Brain microvascular endothelial cell (primary cell): ENCODE measurements around the gene ARF1.

ENCODE experiments used
- DNase-seq: peaks from one replicate; pipeline ENCODE4 v3.0.0-alpha.2; 2020
- H3K27ac ChIP-seq: fragments of 250-450 bp; sonication (Bioruptor Pico); 2 replicates; pipeline ENCODE4 v1.5.1; 2020; ENCODE audit warnings: mild to moderate bottlenecking, moderate library complexity
- H3K27me3 ChIP-seq: fragments of 250-450 bp; sonication (Bioruptor Pico); replicated peaks from 2 replicates; pipeline ENCODE4 v1.5.1; 2020; ENCODE audit warnings: mild to moderate bottlenecking
- H3K36me3 ChIP-seq: fragments of 250-450 bp; sonication (Bioruptor Pico); replicated peaks from 2 replicates; pipeline ENCODE4 v1.5.1; 2020; ENCODE audit warnings: mild to moderate bottlenecking
- H3K4me3 ChIP-seq: 2 replicates; pipeline ENCODE4 v1.5.1; 2011; ENCODE audit warnings: low read depth, mild to moderate bottlenecking, control low read depth, low read length, moderate library complexity
- in situ Hi-C: cut with HindIII; loops from 2 replicates; pipeline ENCODE4 v1.10.0; 2017; ENCODE audit warnings: low sequenced_read_pairs, low pct_ligation_motif_present
- TF ChIP-seq, protein P1 (sequence below): IDR thresholded peaks from 2 replicates; pipeline ENCODE4 v1.5.1; 2011; ENCODE audit warnings: low read depth, mild to moderate bottlenecking, moderate library complexity, low read length, control low read depth, inconsistent platforms; ENCODE audit errors: missing control alignments

Gene ARF1

DNA sequence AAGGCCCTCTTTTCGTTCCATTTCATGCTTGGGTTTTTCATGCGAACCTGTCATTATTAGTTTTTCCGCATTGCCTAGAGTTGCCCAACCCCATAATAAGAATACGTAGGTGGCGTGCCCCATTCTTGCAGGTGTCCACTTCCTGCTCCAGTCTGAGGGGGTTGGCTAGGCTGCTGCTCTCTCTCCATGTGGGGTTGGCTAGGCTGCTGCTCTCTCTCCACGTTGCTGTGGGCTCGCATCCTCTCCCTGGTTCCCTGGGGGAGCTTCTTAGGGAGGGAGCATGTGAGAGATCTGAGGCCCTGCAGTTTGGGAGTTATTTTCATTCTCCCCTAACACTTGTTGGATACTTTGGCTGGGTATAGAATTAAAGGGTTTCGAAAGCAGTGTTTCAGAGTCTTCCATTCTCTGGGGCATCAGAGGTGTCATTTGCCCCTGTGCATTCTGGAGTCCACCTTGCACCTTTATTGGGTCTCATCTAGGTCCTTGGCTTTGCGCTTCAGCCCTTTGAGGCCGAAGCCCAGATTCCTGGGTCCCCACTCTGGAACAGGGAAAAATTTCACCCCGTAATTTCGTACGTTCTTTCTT, 12.0 kb downstream of the ARF1 start:
- Histone ChIP-seq H3K4me3 (no peak overlapping the region), H3K36me3 (peaks cover 37% of the 10 kb centered on the region), H3K27ac (no peak overlapping the region), H3K27me3 (no peaks in the 10 kb centered on the region)
- TF ChIP-seq, protein P1, sequence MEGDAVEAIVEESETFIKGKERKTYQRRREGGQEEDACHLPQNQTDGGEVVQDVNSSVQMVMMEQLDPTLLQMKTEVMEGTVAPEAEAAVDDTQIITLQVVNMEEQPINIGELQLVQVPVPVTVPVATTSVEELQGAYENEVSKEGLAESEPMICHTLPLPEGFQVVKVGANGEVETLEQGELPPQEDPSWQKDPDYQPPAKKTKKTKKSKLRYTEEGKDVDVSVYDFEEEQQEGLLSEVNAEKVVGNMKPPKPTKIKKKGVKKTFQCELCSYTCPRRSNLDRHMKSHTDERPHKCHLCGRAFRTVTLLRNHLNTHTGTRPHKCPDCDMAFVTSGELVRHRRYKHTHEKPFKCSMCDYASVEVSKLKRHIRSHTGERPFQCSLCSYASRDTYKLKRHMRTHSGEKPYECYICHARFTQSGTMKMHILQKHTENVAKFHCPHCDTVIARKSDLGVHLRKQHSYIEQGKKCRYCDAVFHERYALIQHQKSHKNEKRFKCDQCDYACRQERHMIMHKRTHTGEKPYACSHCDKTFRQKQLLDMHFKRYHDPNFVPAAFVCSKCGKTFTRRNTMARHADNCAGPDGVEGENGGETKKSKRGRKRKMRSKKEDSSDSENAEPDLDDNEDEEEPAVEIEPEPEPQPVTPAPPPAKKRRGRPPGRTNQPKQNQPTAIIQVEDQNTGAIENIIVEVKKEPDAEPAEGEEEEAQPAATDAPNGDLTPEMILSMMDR, result no peak
- in situ Hi-C loops, result no loop called here
- DNase-seq, result no peak

DNA sequence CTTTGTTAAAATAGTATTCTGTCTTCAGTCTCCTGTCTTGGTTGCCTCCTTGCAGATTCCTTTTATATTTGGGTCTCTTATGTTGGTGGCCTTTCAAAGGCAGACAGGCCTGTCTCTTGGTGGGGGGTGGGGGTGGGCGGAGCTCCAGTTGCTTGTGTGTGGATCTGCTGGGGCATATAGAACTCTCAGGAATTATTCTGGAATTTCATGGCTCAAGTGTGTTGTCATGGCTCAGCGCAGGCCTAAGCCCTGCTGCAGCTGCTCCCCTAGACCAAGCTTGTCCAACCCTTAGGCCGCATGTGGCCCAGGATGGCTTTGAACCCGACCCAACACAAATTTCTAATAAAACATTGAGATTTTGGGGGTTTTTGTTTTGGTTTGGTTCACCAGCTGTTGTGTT, 12.7 kb downstream of the ARF1 start:
- DNase-seq, result no peak
- Histone ChIP-seq H3K36me3 (peaks cover 40% of the 10 kb centered on the region), H3K27ac (no peak overlapping the region), H3K4me3 (no peak overlapping the region), H3K27me3 (no peaks in the 10 kb centered on the region)
- in situ Hi-C loops, result no loop called here
- TF ChIP-seq, protein P1, result no peak

DNA sequence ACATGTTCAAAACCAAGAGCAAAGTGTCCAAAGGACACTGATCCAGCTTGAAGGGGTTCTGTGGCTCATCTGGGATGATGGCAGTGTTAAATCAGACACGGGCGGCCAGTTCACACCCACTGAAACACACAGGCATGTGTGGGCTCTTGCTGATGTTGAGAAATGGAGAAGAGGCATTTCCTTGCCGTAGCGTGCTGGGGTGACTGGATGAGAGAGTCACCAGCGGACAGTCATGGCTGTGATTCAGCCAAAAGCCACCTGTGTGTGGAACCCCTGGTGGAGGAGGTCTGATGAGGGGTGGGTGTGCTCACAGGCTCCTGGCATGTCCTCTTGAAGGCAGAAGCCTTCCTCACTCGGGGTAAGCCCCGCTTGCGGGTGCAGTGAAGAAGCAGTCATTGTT, 13.4 kb downstream of the ARF1 start:
- peaks cover 44% of the 10 kb centered on the region for H3K36me3 ChIP-seq
- H3K27ac ChIP-seq, result no peak overlapping the region
- no peak overlapping the region for H3K4me3 ChIP-seq
- in situ Hi-C loops, result no loop called here
- H3K27me3 ChIP-seq, result no peaks in the 10 kb centered on the region
- no peak for DNase-seq
- TF ChIP-seq, protein P1, result no peak

DNA sequence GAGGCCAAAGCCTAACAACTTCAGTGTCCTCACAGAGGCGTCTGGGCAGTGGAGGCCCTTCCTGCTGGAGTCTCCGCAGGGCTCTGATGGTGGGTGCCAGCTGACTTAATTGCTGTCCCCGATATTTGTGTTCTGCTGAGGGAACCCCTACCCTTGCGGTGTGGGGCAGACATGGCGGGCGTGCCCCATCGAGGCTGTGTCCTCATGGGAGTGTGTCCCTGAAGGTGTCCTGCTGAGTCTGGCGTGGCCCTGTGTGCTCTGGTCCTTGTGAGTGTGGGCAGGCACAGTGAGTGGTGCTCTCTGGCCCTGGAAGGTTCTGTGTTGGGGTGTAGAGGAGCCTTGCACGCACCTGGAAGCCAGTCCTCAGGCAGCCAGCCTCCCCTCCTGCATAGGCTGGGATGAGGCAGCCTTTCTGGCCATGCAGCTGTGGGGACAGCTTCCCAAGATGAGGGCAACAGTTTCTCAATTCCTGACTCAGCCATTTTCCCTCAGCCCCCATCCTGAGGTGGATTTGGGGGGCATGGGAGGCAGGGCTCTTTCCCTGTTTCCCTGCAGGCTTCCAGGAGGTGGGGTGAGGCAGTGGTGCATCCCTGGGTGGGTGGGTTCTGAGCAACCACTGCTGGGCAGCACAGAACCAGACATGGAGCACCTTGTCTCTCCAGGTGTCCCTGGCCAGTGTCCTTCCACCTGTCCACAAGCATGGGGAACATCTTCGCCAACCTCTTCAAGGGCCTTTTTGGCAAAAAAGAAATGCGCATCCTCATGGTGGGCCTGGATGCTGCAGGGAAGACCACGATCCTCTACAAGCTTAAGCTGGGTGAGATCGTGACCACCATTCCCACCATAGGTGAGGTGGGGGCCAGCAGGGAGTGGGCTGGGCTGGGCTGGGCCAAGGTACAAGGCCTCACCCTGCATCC, 14.2 kb downstream of the ARF1 start:
- Histone ChIP-seq H3K36me3 (peaks cover 46% of the 10 kb centered on the region), H3K27ac (no peak overlapping the region), H3K4me3 (no peak overlapping the region), H3K27me3 (no peaks in the 10 kb centered on the region)
- TF ChIP-seq, protein P1, result no peak
- DNase-seq, result no peak
- in situ Hi-C loops, result no loop called here

DNA sequence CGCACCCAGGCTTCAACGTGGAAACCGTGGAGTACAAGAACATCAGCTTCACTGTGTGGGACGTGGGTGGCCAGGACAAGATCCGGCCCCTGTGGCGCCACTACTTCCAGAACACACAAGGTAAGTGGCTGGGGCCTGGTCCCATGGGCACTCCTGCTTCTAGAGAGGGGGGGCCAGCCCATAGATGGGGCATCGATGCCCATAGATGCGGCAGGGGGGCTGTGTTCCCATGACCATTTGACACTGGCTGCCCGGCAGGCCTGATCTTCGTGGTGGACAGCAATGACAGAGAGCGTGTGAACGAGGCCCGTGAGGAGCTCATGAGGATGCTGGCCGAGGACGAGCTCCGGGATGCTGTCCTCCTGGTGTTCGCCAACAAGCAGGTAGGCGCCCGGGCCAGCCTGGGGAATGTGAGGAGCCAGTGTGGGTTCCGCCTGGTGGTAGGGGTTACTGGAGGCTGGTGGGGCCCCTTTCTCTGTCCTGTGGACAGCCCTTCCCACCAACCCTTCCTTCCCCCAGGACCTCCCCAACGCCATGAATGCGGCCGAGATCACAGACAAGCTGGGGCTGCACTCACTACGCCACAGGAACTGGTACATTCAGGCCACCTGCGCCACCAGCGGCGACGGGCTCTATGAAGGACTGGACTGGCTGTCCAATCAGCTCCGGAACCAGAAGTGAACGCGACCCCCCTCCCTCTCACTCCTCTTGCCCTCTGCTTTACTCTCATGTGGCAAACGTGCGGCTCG, 15.0 kb downstream of the ARF1 start:
- Histone ChIP-seq H3K36me3 (peaks cover 46% of the 10 kb centered on the region), H3K4me3 (no peak overlapping the region), H3K27ac (no peak overlapping the region), H3K27me3 (no peaks in the 10 kb centered on the region)
- TF ChIP-seq, protein P1, result no peak
- no peak for DNase-seq
- in situ Hi-C loops, result no loop called here
